Fibroblast of lung (primary cell): ENCODE measurements around the gene A3GALT2. TPM values are rescaled to one million over a fixed set of nuclear protein-coding genes. Genes with fewer than 3 reads are reported as not detected.

Experiments
- DNase-seq, 2 donors: peaks; one replicate each; pipeline versions ENCODE4 v3.0.0 to v3.0.0-alpha.2; 2010; ENCODE audit warnings: low read depth in 2 of 2
- H2AFZ ChIP-seq: 2 replicates; pipeline ENCODE4 v1.5.1; 2012; ENCODE audit warnings: low read length, control low read depth, inconsistent platforms
- H3K27ac ChIP-seq: 2 replicates; pipeline ENCODE4 v1.5.1; 2011; ENCODE audit warnings: low read length, control low read depth; ENCODE audit not compliant: insufficient read depth
- H3K27me3 ChIP-seq: 2 replicates; pipeline ENCODE4 v1.5.1; 2011; ENCODE audit warnings: mild to moderate bottlenecking, low read length; ENCODE audit not compliant: control insufficient read depth, insufficient read depth
- H3K36me3 ChIP-seq: 2 replicates; pipeline ENCODE4 v1.5.1; 2011; ENCODE audit warnings: low read length; ENCODE audit not compliant: control insufficient read depth, insufficient read depth
- H3K4me1 ChIP-seq: 2 replicates; pipeline ENCODE4 v1.5.1; 2011; ENCODE audit warnings: low read length; ENCODE audit not compliant: control insufficient read depth, insufficient read depth; ENCODE audit errors: extremely low read depth
- H3K4me2 ChIP-seq: 2 replicates; pipeline ENCODE4 v1.5.1; 2011; ENCODE audit warnings: low read length, control low read depth; ENCODE audit not compliant: insufficient read depth; ENCODE audit errors: extremely low read depth
- H3K4me3 ChIP-seq, 4 experiments: fragments of 200-600 bp in 1 of 4; sonication (generic) in 1 of 4; replicated peaks in 1 of 4; 2 replicates each; pipeline ENCODE4 v1.5.1; 2011 to 2016; ENCODE audit warnings: low read length in 4 of 4, low read depth in 3 of 4, mild to moderate bottlenecking in 3 of 4, control low read depth in 2 of 4, inconsistent platforms in 1 of 4, mixed read lengths in 1 of 4; ENCODE audit not compliant: insufficient read depth in 1 of 4; ENCODE audit errors: control extremely low read depth in 1 of 4
- H3K79me2 ChIP-seq: 2 replicates; pipeline ENCODE4 v1.5.1; 2012; ENCODE audit warnings: mild to moderate bottlenecking, low read length, inconsistent platforms; ENCODE audit not compliant: control insufficient read depth, insufficient read depth
- H3K9ac ChIP-seq: 2 replicates; pipeline ENCODE4 v1.5.1; 2011; ENCODE audit warnings: mild to moderate bottlenecking, low read length, control low read depth; ENCODE audit not compliant: insufficient read depth
- H3K9me3 ChIP-seq: 2 replicates; pipeline ENCODE4 v1.5.1; 2012; ENCODE audit warnings: low read depth, low read length; ENCODE audit not compliant: control insufficient read depth, insufficient read depth
- H4K20me1 ChIP-seq: 2 replicates; pipeline ENCODE4 v1.5.1; 2011; ENCODE audit warnings: low read length; ENCODE audit not compliant: control insufficient read depth, insufficient read depth; ENCODE audit errors: extremely low read depth
- CTCF ChIP-seq, 2 donors: IDR thresholded peaks in 1 of 2; conservative IDR thresholded peaks in 1 of 2; 1 replicate in 1 of 2; 2 replicates in 1 of 2; pipeline ENCODE4 v1.5.1; 2011 to 2012; ENCODE audit warnings: low read length in 2 of 2, control low read depth in 1 of 2, inconsistent platforms in 1 of 2, low read depth in 1 of 2, mild to moderate bottlenecking in 1 of 2
- EZH2 ChIP-seq: IDR thresholded peaks from 2 replicates; pipeline ENCODE4 v1.5.1; 2012; ENCODE audit warnings: low read length, control low read depth, mild to moderate bottlenecking; ENCODE audit errors: missing control alignments
- polyA plus RNA-seq, 2 donors: library from polyadenylated mRNA; depleted of rRNA in 1 of 2; stranded (reverse) in 1 of 2; unstranded in 1 of 2; fragments of >200 nt; gene quantifications; 2 replicates each; pipeline ENCODE4 v1.2.1, GENCODE V29; 2011 to 2012; ENCODE audit warnings: missing spikeins in 1 of 2
- total RNA-seq: library from RNA; depleted of rRNA; stranded (reverse); fragments of >200 nt; gene quantifications from 2 replicates; pipeline ENCODE4 v1.2.1, GENCODE V29; 2014

The A3GALT2 gene
- total and polyA plus RNA-seq, 2 donors (not counting 1 experiment from before 2014, with no cell fraction given) = not detected

GRCh38 chr1:33353531-33353930 is 32.6 kb upstream of the A3GALT2 start:
- DNase-seq = no peak
- no peaks in the 10 kb centered on the region for H3K9me3 ChIP-seq
- H3K9ac ChIP-seq = no peak overlapping the region
- H3K79me2 ChIP-seq = peaks cover 11% of the 10 kb centered on the region
- H3K4me2 ChIP-seq = no peak overlapping the region
- H3K27ac ChIP-seq = no peak overlapping the region
- peaks cover 7% of the 10 kb centered on the region for H3K4me1 ChIP-seq
- no peaks in the 10 kb centered on the region for H4K20me1 ChIP-seq
- TF ChIP-seq CTCF (conservative IDR thresholded peaks at IDR 0.05 in 1 of 2, IDR thresholded peaks at IDR 0.05 in 1 of 2; ENCODE audit: low read depth in 1 of 2, low read length in 2 of 2) (no peak), EZH2 (no peak)
- peaks cover 4% of the 10 kb centered on the region for H3K36me3 ChIP-seq
- no peaks in the 10 kb centered on the region for H3K27me3 ChIP-seq
- H3K4me3 ChIP-seq = no peak overlapping the region
- H2AFZ ChIP-seq = no peak overlapping the region

GRCh38 chr1:33351281-33351660 is 30.4 kb upstream of the A3GALT2 start:
- Histone ChIP-seq H3K79me2 (peaks cover 34% of the 10 kb centered on the region), H3K9me3 (no peaks in the 10 kb centered on the region), H3K9ac (no peak overlapping the region), H3K27me3 (no peaks in the 10 kb centered on the region), H3K4me1 (peaks cover 13% of the 10 kb centered on the region), H3K36me3 (peaks cover 4% of the 10 kb centered on the region), H2AFZ (no peak overlapping the region), H3K27ac (no peak overlapping the region), H4K20me1 (no peaks in the 10 kb centered on the region), H3K4me3 (no peak overlapping the region), H3K4me2 (no peak overlapping the region)
- TF ChIP-seq EZH2 (no peak), CTCF (conservative IDR thresholded peaks at IDR 0.05 in 1 of 2, IDR thresholded peaks at IDR 0.05 in 1 of 2; ENCODE audit: low read depth in 1 of 2, low read length in 2 of 2) (no peak)
- no peak for DNase-seq

GRCh38 chr1:33350611-33351280 is 29.8 kb upstream of the A3GALT2 start:
- Histone ChIP-seq H4K20me1 (no peaks in the 10 kb centered on the region), H3K79me2 (peaks cover 39% of the 10 kb centered on the region), H3K4me3 (peak overlapping the region; percentile 50 to 72 (median 63)), H3K27me3 (no peaks in the 10 kb centered on the region), H3K36me3 (peaks cover 4% of the 10 kb centered on the region), H3K27ac (peak overlapping the region; percentile 81), H2AFZ (peak overlapping the region; percentile 77), H3K9ac (peak overlapping the region; percentile 65), H3K4me1 (peaks cover 14% of the 10 kb centered on the region), H3K9me3 (no peaks in the 10 kb centered on the region), H3K4me2 (peak overlapping the region; percentile 98)
- DNase-seq = no peak
- TF ChIP-seq EZH2 = no peak
- no peak for TF ChIP-seq CTCF (conservative IDR thresholded peaks at IDR 0.05 in 1 of 2, IDR thresholded peaks at IDR 0.05 in 1 of 2; ENCODE audit: low read depth in 1 of 2, low read length in 2 of 2)
